Natural killer cell treated with Interleukin-12 subunit alpha and Interleukin-12 subunit beta and Interleukin-15 and Interleukin-18, amount 100 ng/mL, for 72 hours (primary cell): Measurements from ENCODE around the gene ZNF804B. TPM values are rescaled to one million over a fixed set of nuclear protein-coding genes. Genes with fewer than 3 reads are reported as not detected.
"Not testable (repeated sequence)": the region's sequence is repeated elsewhere in the genome, so short reads cannot be mapped to it uniquely, and the experiment has no call there.

Source experiments
- ATAC-seq, 2 donors: fragments of 150-1000 bp; cut with Tn5 transposase in 1 of 2; sonication (Bioruptor Pico), chemical (Tn5 transposase) in 1 of 2; 2 replicates each; pipeline ENCODE4 v1.10.0; 2021
- DNase-seq: peaks from one replicate; pipeline ENCODE4 v3.0.0; 2022; ENCODE audit warnings: low spot score
- H3K27ac Mint-ChIP-seq, 2 donors: 1 replicate in 1 of 2; 2 replicates in 1 of 2; pipeline ENCODE4 v1.8.0; 2022; ENCODE audit warnings: mixed read lengths in 2 of 2, mild to moderate bottlenecking in 1 of 2, moderate library complexity in 1 of 2
- H3K27me3 Mint-ChIP-seq, 2 donors: 1 replicate in 1 of 2; 2 replicates in 1 of 2; pipeline ENCODE4 v1.8.0; 2022; ENCODE audit warnings: mixed read lengths in 2 of 2
- H3K36me3 Mint-ChIP-seq: one replicate; pipeline ENCODE4 v1.8.0; 2022; ENCODE audit warnings: mixed read lengths
- H3K4me1 Mint-ChIP-seq, 2 donors: 1 replicate in 1 of 2; 2 replicates in 1 of 2; pipeline ENCODE4 v1.8.0; 2022; ENCODE audit warnings: low read depth in 2 of 2, mixed read lengths in 2 of 2, mild to moderate bottlenecking in 1 of 2
- H3K4me3 Mint-ChIP-seq: one replicate; pipeline ENCODE4 v1.8.0; 2022; ENCODE audit warnings: mixed read lengths
- H3K9me3 Mint-ChIP-seq: 2 replicates; pipeline ENCODE4 v1.8.0; 2022; ENCODE audit warnings: mixed read lengths
- total RNA-seq, 2 donors: library from RNA; stranded (reverse); gene quantifications; one replicate each; pipeline ENCODE4 v1.2.3, GENCODE V29; 2022

The ZNF804B gene
- total RNA-seq, 2 donors from 2014 or later = not detected

GRCh38 chr7:89104748-89105685 lies 345.5 kb downstream of the ZNF804B start:
- Mint-ChIP-seq H3K27me3 (no peaks in the 10 kb centered on the region), H3K27ac (no peak overlapping the region), H3K9me3 (peaks cover 13% of the 10 kb centered on the region), H3K4me3 (no peak overlapping the region), H3K4me1 (no peaks in the 10 kb centered on the region), H3K36me3 (no peaks in the 10 kb centered on the region)
- DNase-seq (no peak), ATAC-seq (no peak)

- Mint-ChIP-seq H3K4me1 (no peaks in the 10 kb centered on the region), H3K27ac (no peak overlapping the region), H3K36me3 (no peaks in the 10 kb centered on the region), H3K27me3 (no peaks in the 10 kb centered on the region), H3K4me3 (no peak overlapping the region), H3K9me3 (peaks cover 13% of the 10 kb centered on the region)
- ATAC-seq = no peak
- DNase-seq = no peak
Observed at GRCh38 chr7:89123871-89124270, 364.4 kb downstream of the ZNF804B start.

- peaks cover 8% of the 10 kb centered on the region for H3K9me3 Mint-ChIP-seq
- H3K27ac Mint-ChIP-seq = no peak overlapping the region
- H3K4me3 Mint-ChIP-seq = no peak overlapping the region
Observed at GRCh38 chr7:89129600-89130375, 370.3 kb downstream of the ZNF804B start.

GRCh38 chr7:89133357-89133756 lies 373.9 kb downstream of the ZNF804B start:
- ATAC-seq = no peak
- H3K36me3 Mint-ChIP-seq = no peaks in the 10 kb centered on the region
- no peak overlapping the region for H3K4me3 Mint-ChIP-seq
- H3K9me3 Mint-ChIP-seq = peaks cover 13% of the 10 kb centered on the region
- no peaks in the 10 kb centered on the region for H3K4me1 Mint-ChIP-seq
- no peak for DNase-seq
- H3K27me3 Mint-ChIP-seq = no peaks in the 10 kb centered on the region
- H3K27ac Mint-ChIP-seq = no peak overlapping the region

More at GRCh38 chr7:89129600-89130375, 370.3 kb downstream of the ZNF804B start:
- DNase-seq (no peak), ATAC-seq (no peak)
- no peaks in the 10 kb centered on the region for H3K36me3 Mint-ChIP-seq
- H3K4me1 Mint-ChIP-seq = no peaks in the 10 kb centered on the region
- no peaks in the 10 kb centered on the region for H3K27me3 Mint-ChIP-seq

- no peak for ATAC-seq
- Mint-ChIP-seq H3K27me3 (no peaks in the 10 kb centered on the region), H3K9me3 (peaks cover 18% of the 10 kb centered on the region), H3K36me3 (no peaks in the 10 kb centered on the region), H3K27ac (no peak overlapping the region), H3K4me1 (no peaks in the 10 kb centered on the region), H3K4me3 (no peak overlapping the region)
- DNase-seq = no peak
Observed at GRCh38 chr7:89133819-89134218, 374.3 kb downstream of the ZNF804B start.

- Mint-ChIP-seq H3K27me3 (no peaks in the 10 kb centered on the region), H3K27ac (no peak overlapping the region), H3K4me3 (no peak overlapping the region), H3K9me3 (peaks cover under 1% of the 10 kb centered on the region), H3K4me1 (no peaks in the 10 kb centered on the region), H3K36me3 (no peaks in the 10 kb centered on the region)
- DNase-seq = no peak
- ATAC-seq = no peak
Observed at GRCh38 chr7:89145801-89146200, 386.3 kb downstream of the ZNF804B start.

- no peaks in the 10 kb centered on the region for H3K27me3 Mint-ChIP-seq
- H3K36me3 Mint-ChIP-seq = no peaks in the 10 kb centered on the region
- H3K4me1 Mint-ChIP-seq = no peaks in the 10 kb centered on the region
Observed at GRCh38 chr7:89160107-89160506, 400.6 kb downstream of the ZNF804B start.

GRCh38 chr7:89165421-89165820 lies 405.9 kb downstream of the ZNF804B start:
- H3K9me3 Mint-ChIP-seq = peaks cover 3% of the 10 kb centered on the region
- ATAC-seq = no peak
- no peaks in the 10 kb centered on the region for H3K36me3 Mint-ChIP-seq
- H3K27ac Mint-ChIP-seq = no peak overlapping the region
- H3K4me3 Mint-ChIP-seq = no peak overlapping the region
- no peaks in the 10 kb centered on the region for H3K27me3 Mint-ChIP-seq
- peaks cover 0 to 1% of the 10 kb centered on the region in 2 donors for H3K4me1 Mint-ChIP-seq
- DNase-seq = no peak

More at GRCh38 chr7:89160107-89160506, 400.6 kb downstream of the ZNF804B start:
- H3K4me3 Mint-ChIP-seq = no peak overlapping the region
- no peak overlapping the region for H3K27ac Mint-ChIP-seq
- DNase-seq (no peak), ATAC-seq (no peak)
- H3K9me3 Mint-ChIP-seq = peaks cover 18% of the 10 kb centered on the region

GRCh38 chr7:89170628-89171027 lies 411.1 kb downstream of the ZNF804B start:
- Mint-ChIP-seq H3K9me3 (peaks cover 7% of the 10 kb centered on the region), H3K27me3 (no peaks in the 10 kb centered on the region), H3K27ac (no peak overlapping the region), H3K4me3 (no peak overlapping the region), H3K36me3 (no peaks in the 10 kb centered on the region), H3K4me1 (peaks cover 0 to 6% of the 10 kb centered on the region in 2 donors)
- no peak for DNase-seq
- no peak for ATAC-seq

GRCh38 chr7:89182116-89182515 lies 422.6 kb downstream of the ZNF804B start:
- no peak overlapping the region for H3K4me3 Mint-ChIP-seq
- peaks cover 14% of the 10 kb centered on the region for H3K9me3 Mint-ChIP-seq
- DNase-seq (no peak), ATAC-seq (no peak)
- no peak overlapping the region for H3K27ac Mint-ChIP-seq
- no peaks in the 10 kb centered on the region for H3K4me1 Mint-ChIP-seq
- no peaks in the 10 kb centered on the region for H3K27me3 Mint-ChIP-seq
- peaks cover 6% of the 10 kb centered on the region for H3K36me3 Mint-ChIP-seq

- ATAC-seq (no peak), DNase-seq (no peak)
- Mint-ChIP-seq H3K9me3 (peaks cover 12% of the 10 kb centered on the region), H3K4me3 (no peak overlapping the region), H3K27ac (no peak overlapping the region), H3K27me3 (no peaks in the 10 kb centered on the region), H3K36me3 (peaks cover 5% of the 10 kb centered on the region), H3K4me1 (no peaks in the 10 kb centered on the region)
Observed at GRCh38 chr7:89183712-89184111, 424.2 kb downstream of the ZNF804B start.

GRCh38 chr7:89200758-89201157 lies 441.3 kb downstream of the ZNF804B start:
- no peak overlapping the region for H3K27ac Mint-ChIP-seq
- DNase-seq (no peak), ATAC-seq (no peak)
- H3K36me3 Mint-ChIP-seq = peaks cover 5% of the 10 kb centered on the region
- H3K4me3 Mint-ChIP-seq = no peak overlapping the region
- peaks cover 16% of the 10 kb centered on the region for H3K9me3 Mint-ChIP-seq
- H3K27me3 Mint-ChIP-seq = no peaks in the 10 kb centered on the region
- H3K4me1 Mint-ChIP-seq = no peaks in the 10 kb centered on the region

- H3K27me3 Mint-ChIP-seq = no peaks in the 10 kb centered on the region
- H3K27ac Mint-ChIP-seq = no peak overlapping the region
- H3K9me3 Mint-ChIP-seq = peaks cover 6% of the 10 kb centered on the region
- H3K36me3 Mint-ChIP-seq = no peaks in the 10 kb centered on the region
- no peak overlapping the region for H3K4me3 Mint-ChIP-seq
- ATAC-seq (no peak), DNase-seq (no peak)
- no peaks in the 10 kb centered on the region for H3K4me1 Mint-ChIP-seq
Observed at GRCh38 chr7:89223900-89224395, 464.4 kb downstream of the ZNF804B start.

- not testable (repeated sequence) for DNase-seq, H3K36me3 Mint-ChIP-seq, H3K4me3 Mint-ChIP-seq, H3K27me3 Mint-ChIP-seq, H3K27ac Mint-ChIP-seq, H3K4me1 Mint-ChIP-seq, ATAC-seq
- peaks cover 13% of the 10 kb centered on the region for H3K9me3 Mint-ChIP-seq
Observed at GRCh38 chr7:89228688-89229171, 469.2 kb downstream of the ZNF804B start.
